ENCODE results near the gene HOXC12.

HOXC12 gene

DNA sequence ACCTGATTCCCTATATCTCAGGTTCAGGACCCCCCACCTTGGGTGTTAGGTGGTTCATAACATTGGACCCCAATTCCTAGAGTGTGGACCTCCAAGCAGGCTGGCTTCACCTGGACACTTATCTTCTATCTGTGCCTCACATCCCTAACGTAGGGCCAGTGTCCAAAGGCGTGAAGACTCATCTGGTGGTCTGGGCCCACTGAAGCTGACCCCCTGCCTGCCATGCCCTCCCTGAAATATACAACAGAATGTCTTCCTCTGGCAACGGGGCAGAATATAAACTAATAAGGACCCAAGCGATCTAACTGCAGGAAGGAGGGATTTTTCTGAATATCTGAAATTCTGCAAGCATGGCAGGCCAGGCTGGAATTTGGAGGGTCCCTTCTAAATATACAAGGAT lies 10.5 kb upstream of the HOXC12 start:
- H3K4me1 ChIP-seq (ENCODE audit: control insufficient read depth in 1 of 2, insufficient read depth in 2 of 2, low read length in 2 of 2) = peaks cover 7 to 17% of the 10 kb centered on the region in 2 experiments
- H4K91ac ChIP-seq (ENCODE audit: low read depth, low read length) = no peak overlapping the region
- no peak overlapping the region for H3K9ac ChIP-seq (ENCODE audit: low read length)
- H3K79me1 ChIP-seq (ENCODE audit: low read length) = peaks cover 15% of the 10 kb centered on the region
- peaks cover 12 to 16% of the 10 kb centered on the region in 2 experiments for H3K36me3 ChIP-seq (ENCODE audit: control insufficient read depth in 1 of 2, insufficient read depth in 2 of 2, low read length in 2 of 2)
- H3K23ac ChIP-seq (ENCODE audit: low read length) = no peak overlapping the region
- no peak for DNase-seq
- H3K9me3 ChIP-seq (ENCODE audit: insufficient read depth, low read depth, low read length) = peaks cover 7% of the 10 kb centered on the region
- no CpG with 5 or more reads among the region's 4 CpGs for WGBS (ENCODE audit: extremely low coverage, insufficient coverage, insufficient read length)
- no peak overlapping the region for H3K18ac ChIP-seq (ENCODE audit: low read length)
- no peak overlapping the region for H3K14ac ChIP-seq (ENCODE audit: low read length)
- H4K12ac ChIP-seq (ENCODE audit: low read depth, low read length) = no peak overlapping the region
- peaks cover 10% of the 10 kb centered on the region for H3K79me2 ChIP-seq (ENCODE audit: control insufficient read depth, insufficient read depth, low read length, poor library complexity)
- H2BK120ac ChIP-seq (ENCODE audit: insufficient read depth, low read length, poor library complexity) = no peak overlapping the region
- H2BK5ac ChIP-seq (ENCODE audit: low read depth, low read length, poor library complexity) = no peak overlapping the region
- no peak overlapping the region for H2BK12ac ChIP-seq (ENCODE audit: low read length)
- H2AK5ac ChIP-seq (ENCODE audit: low read length) = no peak overlapping the region
- H2AFZ ChIP-seq (ENCODE audit: insufficient read depth, low read length, poor library complexity) = no peak overlapping the region
- no peak overlapping the region for H3K27ac ChIP-seq (ENCODE audit: low read depth, low read length)
- no peak overlapping the region for H4K8ac ChIP-seq (ENCODE audit: low read depth, low read length)
- H3K4ac ChIP-seq (ENCODE audit: low read depth, low read length) = no peak overlapping the region
- H3K4me3 ChIP-seq (ENCODE audit: low read depth, low read length) = no peak overlapping the region
- H3K27me3 ChIP-seq (ENCODE audit: insufficient read depth, low read length) = peaks cover 28% of the 10 kb centered on the region
- no peak overlapping the region for H3K4me2 ChIP-seq (ENCODE audit: low read length)

- Histone ChIP-seq H4K12ac (ENCODE audit: low read depth, low read length) (no peak overlapping the region), H2BK12ac (ENCODE audit: low read length) (no peak overlapping the region), H3K4me2 (ENCODE audit: low read length) (no peak overlapping the region), H3K9me3 (ENCODE audit: insufficient read depth, low read depth, low read length) (peaks cover 13% of the 10 kb centered on the region), H4K8ac (ENCODE audit: low read depth, low read length) (no peak overlapping the region), H4K91ac (ENCODE audit: low read depth, low read length) (no peak overlapping the region), H3K23ac (ENCODE audit: low read length) (no peak overlapping the region), H3K79me2 (ENCODE audit: control insufficient read depth, insufficient read depth, low read length, poor library complexity) (peaks cover 7% of the 10 kb centered on the region), H3K4ac (ENCODE audit: low read depth, low read length) (no peak overlapping the region), H3K9ac (ENCODE audit: low read length) (no peak overlapping the region), H2BK120ac (ENCODE audit: insufficient read depth, low read length, poor library complexity) (no peak overlapping the region), H3K4me1 (ENCODE audit: control insufficient read depth in 1 of 2, insufficient read depth in 2 of 2, low read length in 2 of 2) (peaks cover 11 to 22% of the 10 kb centered on the region in 2 experiments), H3K14ac (ENCODE audit: low read length) (no peak overlapping the region), H3K36me3 (ENCODE audit: control insufficient read depth in 1 of 2, insufficient read depth in 2 of 2, low read length in 2 of 2) (peaks cover 12 to 16% of the 10 kb centered on the region in 2 experiments), H2BK5ac (ENCODE audit: low read depth, low read length, poor library complexity) (no peak overlapping the region), H3K27ac (ENCODE audit: low read depth, low read length) (no peak overlapping the region), H2AFZ (ENCODE audit: insufficient read depth, low read length, poor library complexity) (no peak overlapping the region), H3K79me1 (ENCODE audit: low read length) (peaks cover 7% of the 10 kb centered on the region), H3K27me3 (ENCODE audit: insufficient read depth, low read length) (peaks cover 34% of the 10 kb centered on the region), H2AK5ac (ENCODE audit: low read length) (no peak overlapping the region), H3K18ac (ENCODE audit: low read length) (no peak overlapping the region), H3K4me3 (ENCODE audit: low read depth, low read length) (no peak overlapping the region)
- WGBS (ENCODE audit: extremely low coverage, insufficient coverage, insufficient read length) = no CpG with 5 or more reads among the region's 51 CpGs
- no peak for DNase-seq
Observed at GRCh38 chr12:53944907-53945847, 9.5 kb upstream of the HOXC12 start.

DNA sequence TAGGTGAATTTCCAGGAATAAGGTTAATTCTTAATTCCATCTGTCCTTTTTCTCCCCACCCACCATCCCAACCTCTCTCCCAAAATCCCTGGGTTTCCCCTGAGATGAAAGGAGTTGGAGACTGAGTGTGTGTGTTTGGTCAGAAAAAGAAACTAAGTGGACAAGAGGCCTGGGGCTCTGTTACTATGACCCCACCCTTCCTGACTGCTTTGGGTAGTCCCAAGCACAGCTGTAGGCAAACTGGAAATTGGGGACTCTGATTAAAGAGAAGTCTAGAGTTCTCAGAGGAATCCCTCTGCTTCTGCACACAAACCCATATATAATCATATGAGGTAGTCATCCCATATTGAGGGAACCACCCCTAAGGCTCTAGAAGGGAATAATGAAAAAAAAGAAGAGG lies 7.0 kb upstream of the HOXC12 start:
- peaks cover 12 to 16% of the 10 kb centered on the region in 2 experiments for H3K36me3 ChIP-seq (ENCODE audit: control insufficient read depth in 1 of 2, insufficient read depth in 2 of 2, low read length in 2 of 2)
- no peak overlapping the region for H3K9ac ChIP-seq (ENCODE audit: low read length)
- H2AFZ ChIP-seq (ENCODE audit: insufficient read depth, low read length, poor library complexity) = no peak overlapping the region
- no peak overlapping the region for H4K91ac ChIP-seq (ENCODE audit: low read depth, low read length)
- H3K27me3 ChIP-seq (ENCODE audit: insufficient read depth, low read length) = peaks cover 59% of the 10 kb centered on the region
- H3K4ac ChIP-seq (ENCODE audit: low read depth, low read length) = no peak overlapping the region
- no peak overlapping the region for H2BK120ac ChIP-seq (ENCODE audit: insufficient read depth, low read length, poor library complexity)
- no peak overlapping the region for H2BK5ac ChIP-seq (ENCODE audit: low read depth, low read length, poor library complexity)
- H4K8ac ChIP-seq (ENCODE audit: low read depth, low read length) = no peak overlapping the region
- no peak overlapping the region for H3K4me3 ChIP-seq (ENCODE audit: low read depth, low read length)
- H2AK5ac ChIP-seq (ENCODE audit: low read length) = no peak overlapping the region
- no peaks in the 10 kb centered on the region for H3K79me2 ChIP-seq (ENCODE audit: control insufficient read depth, insufficient read depth, low read length, poor library complexity)
- no peak overlapping the region for H2BK12ac ChIP-seq (ENCODE audit: low read length)
- no peak overlapping the region for H3K27ac ChIP-seq (ENCODE audit: low read depth, low read length)
- no peak overlapping the region for H4K12ac ChIP-seq (ENCODE audit: low read depth, low read length)
- peaks cover 13% of the 10 kb centered on the region for H3K9me3 ChIP-seq (ENCODE audit: insufficient read depth, low read depth, low read length)
- no peak overlapping the region for H3K14ac ChIP-seq (ENCODE audit: low read length)
- H3K18ac ChIP-seq (ENCODE audit: low read length) = no peak overlapping the region
- H3K23ac ChIP-seq (ENCODE audit: low read length) = no peak overlapping the region
- peaks cover 9 to 15% of the 10 kb centered on the region in 2 experiments for H3K4me1 ChIP-seq (ENCODE audit: control insufficient read depth in 1 of 2, insufficient read depth in 2 of 2, low read length in 2 of 2)
- DNase-seq = no peak
- H3K79me1 ChIP-seq (ENCODE audit: low read length) = no peaks in the 10 kb centered on the region
- no peak overlapping the region for H3K4me2 ChIP-seq (ENCODE audit: low read length)

DNA sequence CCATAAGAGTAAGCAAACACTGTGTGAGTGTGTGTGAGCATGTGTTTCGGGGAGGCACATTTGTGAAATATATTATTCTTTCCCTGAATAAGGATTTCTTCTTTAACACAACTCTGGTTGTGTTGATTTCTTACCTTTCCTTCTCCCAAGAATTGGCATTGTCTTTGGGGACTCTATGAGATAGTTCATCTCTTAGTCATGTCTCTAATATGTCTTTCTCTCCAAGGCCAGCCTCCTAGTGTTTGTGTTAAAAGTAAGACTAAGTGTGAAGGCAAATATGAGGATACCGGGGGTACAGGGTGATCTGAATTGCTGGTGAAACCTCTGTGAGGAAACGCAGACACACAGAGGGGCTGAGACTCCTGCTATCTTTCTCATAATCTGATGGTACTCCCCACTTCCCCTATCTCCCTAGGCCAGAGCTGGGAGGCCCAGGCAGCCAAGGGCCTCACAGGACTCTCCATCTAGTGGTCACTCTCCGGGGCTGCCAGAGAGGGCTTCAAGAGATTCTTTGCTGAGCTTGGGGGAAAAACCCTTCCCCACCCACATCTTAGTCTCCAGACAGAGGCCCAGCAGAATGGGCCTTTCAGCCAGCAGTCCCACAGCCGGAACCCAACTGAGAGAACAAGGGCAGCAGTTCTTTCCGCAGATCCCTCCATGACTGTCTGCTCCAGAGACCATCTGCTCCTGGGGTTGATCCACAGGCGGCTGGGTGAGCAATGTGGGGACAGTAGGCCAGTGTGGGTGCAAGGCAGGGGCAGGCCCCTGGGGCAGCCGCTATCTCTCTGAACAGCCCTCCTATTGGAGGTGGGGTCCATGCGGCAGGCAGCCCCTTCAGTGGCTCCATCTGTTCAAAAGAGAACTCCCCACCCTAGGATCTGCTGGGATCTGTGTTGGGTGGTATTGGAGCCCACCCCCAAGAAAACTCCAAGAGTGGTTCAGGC lies 5.8 kb upstream of the HOXC12 start:
- no peak overlapping the region for H3K4me3 ChIP-seq (ENCODE audit: low read depth, low read length)
- no peak overlapping the region for H2AK5ac ChIP-seq (ENCODE audit: low read length)
- peaks cover 13% of the 10 kb centered on the region for H3K9me3 ChIP-seq (ENCODE audit: insufficient read depth, low read depth, low read length)
- H2BK12ac ChIP-seq (ENCODE audit: low read length) = no peak overlapping the region
- no peak overlapping the region for H4K8ac ChIP-seq (ENCODE audit: low read depth, low read length)
- no peak overlapping the region for H3K9ac ChIP-seq (ENCODE audit: low read length)
- H3K27ac ChIP-seq (ENCODE audit: low read depth, low read length) = no peak overlapping the region
- H3K4me1 ChIP-seq (ENCODE audit: control insufficient read depth in 1 of 2, insufficient read depth in 2 of 2, low read length in 2 of 2) = peaks cover 15 to 16% of the 10 kb centered on the region in 2 experiments
- no peak overlapping the region for H4K12ac ChIP-seq (ENCODE audit: low read depth, low read length)
- no peaks in the 10 kb centered on the region for H3K79me1 ChIP-seq (ENCODE audit: low read length)
- no peak overlapping the region for H3K14ac ChIP-seq (ENCODE audit: low read length)
- H3K4me2 ChIP-seq (ENCODE audit: low read length) = no peak overlapping the region
- no peak for DNase-seq
- H3K79me2 ChIP-seq (ENCODE audit: control insufficient read depth, insufficient read depth, low read length, poor library complexity) = no peaks in the 10 kb centered on the region
- H3K36me3 ChIP-seq (ENCODE audit: control insufficient read depth in 1 of 2, insufficient read depth in 2 of 2, low read length in 2 of 2) = peaks cover 12 to 16% of the 10 kb centered on the region in 2 experiments
- H2BK120ac ChIP-seq (ENCODE audit: insufficient read depth, low read length, poor library complexity) = no peak overlapping the region
- H2BK5ac ChIP-seq (ENCODE audit: low read depth, low read length, poor library complexity) = no peak overlapping the region
- no peak overlapping the region for H4K91ac ChIP-seq (ENCODE audit: low read depth, low read length)
- no peak overlapping the region for H3K18ac ChIP-seq (ENCODE audit: low read length)
- peaks cover 66% of the 10 kb centered on the region for H3K27me3 ChIP-seq (ENCODE audit: insufficient read depth, low read length)
- WGBS (ENCODE audit: extremely low coverage, insufficient coverage, insufficient read length) = no CpG with 5 or more reads among the region's 9 CpGs
- H3K4ac ChIP-seq (ENCODE audit: low read depth, low read length) = no peak overlapping the region
- H2AFZ ChIP-seq (ENCODE audit: insufficient read depth, low read length, poor library complexity) = no peak overlapping the region
- H3K23ac ChIP-seq (ENCODE audit: low read length) = no peak overlapping the region
